Mammary epithelial cell (primary cell): Measurements from ENCODE around the gene ZNF516.

Experiments
- EZH2 ChIP-seq: IDR thresholded peaks from 2 replicates; pipeline ENCODE4 v1.6.1; 2012; ENCODE audit warnings: low read length, inconsistent platforms, borderline replicate concordance
- TF ChIP-seq, protein P1 (sequence below), 2 donors: IDR thresholded peaks in 1 of 2; conservative IDR thresholded peaks in 1 of 2; 2 replicates each; pipeline ENCODE4 v1.5.1; 2011 to 2012; ENCODE audit warnings: inconsistent platforms in 2 of 2, low read length in 2 of 2, mild to moderate bottlenecking in 2 of 2, control low read depth in 1 of 2, low read depth in 1 of 2; ENCODE audit not compliant: insufficient read depth in 1 of 2; ENCODE audit errors: extremely low read depth in 1 of 2

DNA sequence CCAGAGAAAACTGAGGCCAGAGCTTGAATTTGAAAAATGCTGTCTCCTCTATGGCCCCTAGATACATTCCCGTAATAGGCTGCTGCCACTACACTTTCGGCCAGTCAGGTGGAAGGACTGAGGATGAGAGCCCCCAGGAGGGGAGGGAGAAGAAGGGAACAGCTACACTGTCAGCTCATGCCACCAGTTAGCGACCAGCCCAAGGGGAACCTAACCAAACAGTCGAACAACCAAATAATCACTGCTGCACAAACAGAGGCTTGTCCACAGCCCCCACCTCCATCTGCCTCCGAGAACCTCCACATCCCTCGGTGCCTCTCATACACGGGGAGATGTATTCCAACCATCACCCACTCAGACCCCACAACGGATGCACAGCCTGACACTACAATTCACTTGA lies 7.3 kb downstream of the ZNF516 start:
- TF ChIP-seq, protein P1, sequence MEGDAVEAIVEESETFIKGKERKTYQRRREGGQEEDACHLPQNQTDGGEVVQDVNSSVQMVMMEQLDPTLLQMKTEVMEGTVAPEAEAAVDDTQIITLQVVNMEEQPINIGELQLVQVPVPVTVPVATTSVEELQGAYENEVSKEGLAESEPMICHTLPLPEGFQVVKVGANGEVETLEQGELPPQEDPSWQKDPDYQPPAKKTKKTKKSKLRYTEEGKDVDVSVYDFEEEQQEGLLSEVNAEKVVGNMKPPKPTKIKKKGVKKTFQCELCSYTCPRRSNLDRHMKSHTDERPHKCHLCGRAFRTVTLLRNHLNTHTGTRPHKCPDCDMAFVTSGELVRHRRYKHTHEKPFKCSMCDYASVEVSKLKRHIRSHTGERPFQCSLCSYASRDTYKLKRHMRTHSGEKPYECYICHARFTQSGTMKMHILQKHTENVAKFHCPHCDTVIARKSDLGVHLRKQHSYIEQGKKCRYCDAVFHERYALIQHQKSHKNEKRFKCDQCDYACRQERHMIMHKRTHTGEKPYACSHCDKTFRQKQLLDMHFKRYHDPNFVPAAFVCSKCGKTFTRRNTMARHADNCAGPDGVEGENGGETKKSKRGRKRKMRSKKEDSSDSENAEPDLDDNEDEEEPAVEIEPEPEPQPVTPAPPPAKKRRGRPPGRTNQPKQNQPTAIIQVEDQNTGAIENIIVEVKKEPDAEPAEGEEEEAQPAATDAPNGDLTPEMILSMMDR (conservative IDR thresholded peaks at IDR 0.05 in 1 of 2, IDR thresholded peaks at IDR 0.05 in 1 of 2; ENCODE audit: extremely low read depth in 1 of 2, insufficient read depth in 1 of 2, low read depth in 1 of 2, low read length in 2 of 2), result no peak
- TF ChIP-seq EZH2, result no peak
